T-helper 9 cell (primary cell): ENCODE data around the gene ZDHHC6.
"Not testable (repeated sequence)": the region's sequence is repeated elsewhere in the genome, so short reads cannot be mapped to it uniquely, and the experiment has no call there.

Experiments used
- DNase-seq: peaks from one replicate; pipeline ENCODE4 v3.0.0-alpha.2; 2020

The ZDHHC6 gene

GRCh38 chr10:112388548-112388947 lies 58.2 kb downstream of the ZDHHC6 start:
- DNase-seq = no peak

GRCh38 chr10:112388056-112388455 lies 58.7 kb downstream of the ZDHHC6 start:
- not testable (repeated sequence) for DNase-seq

- DNase-seq = no peak
Measured at GRCh38 chr10:112385201-112385600, 61.5 kb downstream of the ZDHHC6 start.

GRCh38 chr10:112384141-112384540 lies 62.6 kb downstream of the ZDHHC6 start:
- DNase-seq = no peak

- DNase-seq = no peak
Measured at GRCh38 chr10:112383325-112383724, 63.4 kb downstream of the ZDHHC6 start.

- no peak for DNase-seq
Measured at GRCh38 chr10:112382515-112383235, 64.0 kb downstream of the ZDHHC6 start.
